Adrenal gland (tissue), 5 donors: ENCODE data around the gene COMMD8.
A peak's percentile ranks its signal among the peaks of the same experiment; 100 is the strongest.

Experiments used
- POLR2A ChIP-seq, 2 donors: fragments of 450-650 bp; IDR thresholded peaks; one replicate each; pipeline ENCODE4 v1.6.1; 2017; ENCODE audit warnings: antibody characterized with exemption in 2 of 2, mild to moderate bottlenecking in 2 of 2, moderate library complexity in 1 of 2
- TF ChIP-seq, protein P1 (sequence below), 6 experiments: fragments of 450-650 bp in 4 of 6; fragments of 200-600 bp in 2 of 6; sonication (generic) in 1 of 6; IDR thresholded peaks; 1 replicate in 5 of 6; 2 replicates in 1 of 6; pipeline versions ENCODE4 v1.5.1 to v1.8.0; 2016 to 2021; ENCODE audit warnings: antibody characterized with exemption in 6 of 6, mild to moderate bottlenecking in 2 of 6, moderate library complexity in 1 of 6
- donor health status: DM: no; HTN: no; CAD: no.

DNA sequence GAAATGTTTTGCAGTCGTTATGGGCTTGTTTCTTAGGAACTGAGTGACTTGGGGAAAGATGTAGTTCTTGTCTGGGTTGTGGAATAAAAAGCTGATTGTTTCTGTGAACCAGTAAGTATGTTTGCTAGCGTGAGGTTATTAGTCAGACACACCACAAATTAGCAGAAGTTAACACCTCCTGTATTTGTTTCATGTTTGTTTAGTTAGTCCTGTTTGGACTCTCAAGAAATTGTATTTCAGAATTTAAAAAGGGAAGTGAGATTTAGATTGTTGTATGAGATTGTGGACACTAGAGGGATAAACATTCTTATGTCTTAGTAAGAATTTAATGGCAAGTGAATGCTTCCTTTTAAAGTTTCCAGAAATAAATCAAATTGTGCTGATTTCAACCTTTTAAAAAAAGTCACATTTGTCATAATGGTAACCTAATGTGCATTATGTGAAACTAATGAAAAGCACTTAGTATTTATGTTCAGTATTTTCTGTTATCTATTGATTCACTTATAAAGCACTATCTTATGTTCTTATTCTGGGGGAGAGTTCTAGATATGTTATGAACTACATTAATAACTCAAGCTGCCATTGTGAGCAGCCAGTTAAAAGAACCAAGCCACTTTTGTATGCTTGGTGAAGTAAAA is 47.1 kb upstream of the COMMD8 start:
- TF ChIP-seq, protein P1, sequence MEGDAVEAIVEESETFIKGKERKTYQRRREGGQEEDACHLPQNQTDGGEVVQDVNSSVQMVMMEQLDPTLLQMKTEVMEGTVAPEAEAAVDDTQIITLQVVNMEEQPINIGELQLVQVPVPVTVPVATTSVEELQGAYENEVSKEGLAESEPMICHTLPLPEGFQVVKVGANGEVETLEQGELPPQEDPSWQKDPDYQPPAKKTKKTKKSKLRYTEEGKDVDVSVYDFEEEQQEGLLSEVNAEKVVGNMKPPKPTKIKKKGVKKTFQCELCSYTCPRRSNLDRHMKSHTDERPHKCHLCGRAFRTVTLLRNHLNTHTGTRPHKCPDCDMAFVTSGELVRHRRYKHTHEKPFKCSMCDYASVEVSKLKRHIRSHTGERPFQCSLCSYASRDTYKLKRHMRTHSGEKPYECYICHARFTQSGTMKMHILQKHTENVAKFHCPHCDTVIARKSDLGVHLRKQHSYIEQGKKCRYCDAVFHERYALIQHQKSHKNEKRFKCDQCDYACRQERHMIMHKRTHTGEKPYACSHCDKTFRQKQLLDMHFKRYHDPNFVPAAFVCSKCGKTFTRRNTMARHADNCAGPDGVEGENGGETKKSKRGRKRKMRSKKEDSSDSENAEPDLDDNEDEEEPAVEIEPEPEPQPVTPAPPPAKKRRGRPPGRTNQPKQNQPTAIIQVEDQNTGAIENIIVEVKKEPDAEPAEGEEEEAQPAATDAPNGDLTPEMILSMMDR (IDR thresholded peaks at IDR 0.05): peak in 5 of 6 experiments; percentile 19 to 45 (median 37)
- no peak for TF ChIP-seq POLR2A (IDR thresholded peaks at IDR 0.05)
